Measurements from ENCODE around the gene OR2AJ1.

Gene OR2AJ1, protein sequence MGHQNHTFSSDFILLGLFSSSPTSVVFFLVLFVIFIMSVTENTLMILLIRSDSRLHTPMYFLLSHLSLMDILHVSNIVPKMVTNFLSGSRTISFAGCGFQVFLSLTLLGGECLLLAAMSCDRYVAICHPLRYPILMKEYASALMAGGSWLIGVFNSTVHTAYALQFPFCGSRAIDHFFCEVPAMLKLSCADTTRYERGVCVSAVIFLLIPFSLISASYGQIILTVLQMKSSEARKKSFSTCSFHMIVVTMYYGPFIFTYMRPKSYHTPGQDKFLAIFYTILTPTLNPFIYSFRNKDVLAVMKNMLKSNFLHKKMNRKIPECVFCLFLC

DNA sequence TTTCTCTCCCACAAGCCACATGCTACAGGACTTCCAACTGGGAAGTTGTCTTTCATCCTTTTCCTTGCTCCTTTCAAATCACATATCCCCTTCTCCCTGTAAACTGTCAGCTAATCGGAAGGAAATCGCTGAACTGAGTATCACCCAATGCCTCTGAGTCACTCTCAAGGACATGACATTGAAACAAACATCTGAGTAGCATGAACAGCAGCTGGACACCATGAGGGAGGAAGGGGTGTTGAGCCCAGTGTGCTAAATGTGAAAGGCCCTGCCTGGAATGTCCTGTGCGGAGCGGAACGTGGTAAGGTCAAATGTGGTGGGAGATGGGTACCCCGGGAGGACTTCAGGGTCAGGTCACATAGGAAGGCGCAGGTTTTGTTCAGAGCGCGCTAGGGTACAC lies at the start of gene OR2AJ1:
Gene OR2AJ1 (plus strand): TSS at position 22 of the 400 bp plus-strand sequence. CDS start 8,880 bp downstream, outside the sequence.
- TF ChIP-seq POLR2A (IDR thresholded peaks at IDR 0.05; ENCODE audit: extremely low read depth, insufficient read length) (no peak), MYC (IDR thresholded peaks at IDR 0.05; ENCODE audit: low read depth, low read length) (no peak)
- TF ChIP-seq, protein P1, sequence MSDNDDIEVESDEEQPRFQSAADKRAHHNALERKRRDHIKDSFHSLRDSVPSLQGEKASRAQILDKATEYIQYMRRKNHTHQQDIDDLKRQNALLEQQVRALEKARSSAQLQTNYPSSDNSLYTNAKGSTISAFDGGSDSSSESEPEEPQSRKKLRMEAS (IDR thresholded peaks at IDR 0.05; ENCODE audit: low read depth, low read length) = no peak
- TF ChIP-seq, protein P2, sequence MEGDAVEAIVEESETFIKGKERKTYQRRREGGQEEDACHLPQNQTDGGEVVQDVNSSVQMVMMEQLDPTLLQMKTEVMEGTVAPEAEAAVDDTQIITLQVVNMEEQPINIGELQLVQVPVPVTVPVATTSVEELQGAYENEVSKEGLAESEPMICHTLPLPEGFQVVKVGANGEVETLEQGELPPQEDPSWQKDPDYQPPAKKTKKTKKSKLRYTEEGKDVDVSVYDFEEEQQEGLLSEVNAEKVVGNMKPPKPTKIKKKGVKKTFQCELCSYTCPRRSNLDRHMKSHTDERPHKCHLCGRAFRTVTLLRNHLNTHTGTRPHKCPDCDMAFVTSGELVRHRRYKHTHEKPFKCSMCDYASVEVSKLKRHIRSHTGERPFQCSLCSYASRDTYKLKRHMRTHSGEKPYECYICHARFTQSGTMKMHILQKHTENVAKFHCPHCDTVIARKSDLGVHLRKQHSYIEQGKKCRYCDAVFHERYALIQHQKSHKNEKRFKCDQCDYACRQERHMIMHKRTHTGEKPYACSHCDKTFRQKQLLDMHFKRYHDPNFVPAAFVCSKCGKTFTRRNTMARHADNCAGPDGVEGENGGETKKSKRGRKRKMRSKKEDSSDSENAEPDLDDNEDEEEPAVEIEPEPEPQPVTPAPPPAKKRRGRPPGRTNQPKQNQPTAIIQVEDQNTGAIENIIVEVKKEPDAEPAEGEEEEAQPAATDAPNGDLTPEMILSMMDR (IDR thresholded peaks at IDR 0.05; ENCODE audit: low read depth, low read length) = no peak

DNA sequence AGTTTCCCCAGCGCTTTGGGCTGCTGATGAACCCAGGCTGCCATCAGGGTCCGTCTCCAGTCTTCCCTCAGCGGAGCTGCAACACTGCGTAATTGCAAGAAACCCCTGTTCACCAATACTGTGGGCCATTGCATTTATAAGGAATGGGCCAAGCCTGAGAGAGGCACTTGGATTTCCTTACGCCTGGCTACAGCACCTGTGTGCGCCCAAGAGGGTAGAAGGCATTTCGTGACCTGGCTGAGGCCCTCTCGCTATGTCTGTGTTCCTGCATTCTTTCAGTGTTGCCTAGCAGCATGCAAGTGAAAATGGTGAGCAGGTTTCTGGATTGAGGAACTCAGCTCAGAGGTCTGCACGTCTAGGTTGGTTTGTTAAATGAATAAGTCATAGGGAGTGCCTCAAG lies 41.3 kb upstream of the OR2AJ1 start:
- H3K4me3 ChIP-seq (ENCODE audit: low read depth, low read length) = no peak overlapping the region
- TF ChIP-seq, protein P2 (IDR thresholded peaks at IDR 0.05; ENCODE audit: low read depth, low read length) = no peak
- TF ChIP-seq POLR2A (IDR thresholded peaks at IDR 0.05; ENCODE audit: extremely low read depth, insufficient read length) (no peak), MYC (IDR thresholded peaks at IDR 0.05; ENCODE audit: low read depth, low read length) (no peak)
- TF ChIP-seq, protein P1 (IDR thresholded peaks at IDR 0.05; ENCODE audit: low read depth, low read length) = no peak
- no peak for DNase-seq (ENCODE audit: low read depth)

More for the DNA sequence above, at the start of gene OR2AJ1:
- H3K4me3 ChIP-seq (ENCODE audit: low read depth, low read length) = no peak within 1 kb of the TSS
- no peak for DNase-seq (ENCODE audit: low read depth)

DNA sequence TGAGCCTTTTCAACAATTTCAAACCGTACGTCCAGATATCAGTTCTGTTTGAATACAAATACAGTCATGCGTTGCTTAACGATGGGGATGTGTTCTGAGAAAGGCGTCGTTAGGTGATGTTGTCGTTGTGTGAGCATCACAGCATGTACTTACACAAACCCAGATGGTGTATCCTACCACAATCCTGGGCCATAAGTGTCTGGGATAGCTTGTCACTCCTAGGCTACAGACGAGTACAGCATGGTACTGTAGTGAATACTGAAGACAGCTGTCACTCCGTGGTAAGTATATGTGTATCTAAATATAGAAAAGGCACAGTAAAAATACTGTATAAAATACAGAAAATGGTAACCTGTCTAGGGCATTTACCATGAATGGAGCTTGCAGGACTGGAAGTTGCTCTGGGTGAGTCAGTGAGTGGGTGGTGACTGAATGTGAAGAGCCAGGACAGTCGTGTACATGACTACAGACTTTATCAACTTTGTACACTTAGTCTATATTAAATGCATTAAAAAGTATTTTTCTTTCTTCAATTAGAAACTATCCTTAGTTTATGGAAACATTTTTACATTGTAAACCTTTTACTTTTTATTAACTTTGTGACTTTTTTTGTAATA lies 39.8 kb upstream of the OR2AJ1 start:
- no peak for DNase-seq (ENCODE audit: low read depth)
- TF ChIP-seq MYC (IDR thresholded peaks at IDR 0.05; ENCODE audit: low read depth, low read length) = no peak
- TF ChIP-seq, protein P1 (IDR thresholded peaks at IDR 0.05; ENCODE audit: low read depth, low read length) = no peak
- TF ChIP-seq POLR2A (IDR thresholded peaks at IDR 0.05; ENCODE audit: extremely low read depth, insufficient read length) = no peak
- TF ChIP-seq, protein P2 (IDR thresholded peaks at IDR 0.05; ENCODE audit: low read depth, low read length) = no peak
- H3K4me3 ChIP-seq (ENCODE audit: low read depth, low read length) = no peak overlapping the region

DNA sequence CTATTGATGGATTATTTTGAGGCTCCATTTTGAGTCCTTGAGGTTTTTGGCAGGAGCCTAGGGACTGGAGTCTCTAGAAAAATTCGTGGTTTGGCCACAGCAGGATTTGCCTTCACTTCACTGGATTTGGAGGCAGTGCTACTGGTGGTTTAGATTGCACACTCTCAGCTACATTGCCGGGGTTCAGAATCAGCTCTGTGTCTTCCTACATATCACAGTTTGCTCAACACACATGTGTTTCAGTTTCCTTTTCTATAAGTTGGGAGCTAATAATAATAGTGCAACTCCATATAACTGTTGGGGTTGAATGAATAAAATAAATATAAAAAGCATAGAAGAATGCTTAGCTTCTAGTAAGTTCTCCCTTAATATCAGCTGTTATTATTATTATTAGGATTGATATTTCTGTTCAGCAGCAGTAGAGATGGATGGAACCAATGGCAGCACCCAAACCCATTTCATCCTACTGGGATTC lies 29.5 kb upstream of the OR2AJ1 start, which contains the start of gene OR2W3:
Gene OR2W3 (plus strand): TSS at position 425 of the 475 bp plus-strand sequence. CDS start 0 bp downstream, at position 425.
- DNase-seq (ENCODE audit: low read depth) = no peak
- H3K4me3 ChIP-seq (ENCODE audit: low read depth, low read length) = no peak within 1 kb of the TSS
- no peak for TF ChIP-seq MYC (IDR thresholded peaks at IDR 0.05; ENCODE audit: low read depth, low read length)

DNA sequence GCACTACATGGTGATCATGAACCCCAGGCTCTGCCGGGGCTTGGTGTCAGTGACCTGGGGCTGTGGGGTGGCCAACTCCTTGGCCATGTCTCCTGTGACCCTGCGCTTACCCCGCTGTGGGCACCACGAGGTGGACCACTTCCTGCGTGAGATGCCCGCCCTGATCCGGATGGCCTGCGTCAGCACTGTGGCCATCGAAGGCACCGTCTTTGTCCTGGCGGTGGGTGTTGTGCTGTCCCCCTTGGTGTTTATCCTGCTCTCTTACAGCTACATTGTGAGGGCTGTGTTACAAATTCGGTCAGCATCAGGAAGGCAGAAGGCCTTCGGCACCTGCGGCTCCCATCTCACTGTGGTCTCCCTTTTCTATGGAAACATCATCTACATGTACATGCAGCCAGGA lies 28.7 kb upstream of the OR2AJ1 start:
- H3K4me3 ChIP-seq (ENCODE audit: low read depth, low read length) = no peak overlapping the region
- DNase-seq (ENCODE audit: low read depth) = no peak
- no peak for TF ChIP-seq MYC (IDR thresholded peaks at IDR 0.05; ENCODE audit: low read depth, low read length)

DNA sequence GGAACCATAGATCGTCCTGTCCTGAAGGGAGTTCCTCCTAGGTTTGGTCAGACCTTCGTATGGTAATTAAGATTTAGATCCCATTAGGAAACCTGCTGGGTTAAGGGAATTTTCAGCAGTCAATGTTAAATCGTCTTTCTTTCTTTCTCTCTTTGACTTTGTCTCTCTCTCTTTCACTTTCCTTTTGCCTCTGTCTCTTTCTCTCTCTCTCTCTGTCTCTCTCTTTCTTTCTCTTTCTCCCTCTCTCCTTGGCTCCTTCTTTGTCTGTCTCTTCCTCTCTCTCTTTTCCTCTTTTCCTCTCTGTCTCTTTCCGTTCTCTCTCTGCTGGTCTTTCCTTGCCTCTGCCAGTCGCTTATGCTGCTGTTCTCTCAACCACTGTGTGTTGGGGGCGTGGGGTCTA lies 20.6 kb upstream of the OR2AJ1 start:
- TF ChIP-seq MYC (IDR thresholded peaks at IDR 0.05; ENCODE audit: low read depth, low read length) (no peak), POLR2A (IDR thresholded peaks at IDR 0.05; ENCODE audit: extremely low read depth, insufficient read length) (no peak)
- TF ChIP-seq, protein P2 (IDR thresholded peaks at IDR 0.05; ENCODE audit: low read depth, low read length) = no peak
- TF ChIP-seq, protein P1 (IDR thresholded peaks at IDR 0.05; ENCODE audit: low read depth, low read length) = no peak
- no peak overlapping the region for H3K4me3 ChIP-seq (ENCODE audit: low read depth, low read length)
- DNase-seq (ENCODE audit: low read depth) = no peak

All from NB4 (cell line).